Measurements from ENCODE around the gene AKR1B1. TPM values are rescaled to one million over a fixed set of nuclear protein-coding genes. Genes with fewer than 3 reads are reported as not detected.

The AKR1B1 gene
- total RNA-seq, 4 donors from 2014 or later = 66.0 to 110 (median 104) TPM

DNA sequence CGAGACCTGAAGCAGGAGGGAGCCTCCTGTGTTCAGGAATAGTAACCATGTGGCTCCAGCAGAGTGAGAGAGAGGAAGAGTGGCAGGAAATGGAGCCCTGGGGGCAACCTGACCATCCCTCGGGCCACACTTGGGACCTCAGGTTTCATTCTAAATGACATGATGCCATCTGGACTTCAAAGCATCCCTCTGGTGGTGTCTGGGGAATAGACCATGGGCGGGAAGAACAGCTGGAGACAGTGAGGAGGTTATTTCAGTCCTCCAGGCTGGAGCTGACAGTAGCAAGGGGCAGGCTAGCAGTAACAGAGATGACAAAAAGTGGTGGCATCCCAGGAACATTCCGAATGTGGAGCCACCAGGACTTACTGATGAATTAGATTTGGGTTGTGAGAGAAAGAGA is 44.8 kb downstream of the AKR1B1 start:
- ATAC-seq (ENCODE audit: low FRiP score) (no peak), DNase-seq (ENCODE audit: low spot score) (no peak)

GRCh38 chr7:134407311-134407710 is 51.6 kb downstream of the AKR1B1 start:
- TF ChIP-seq, protein P1, sequence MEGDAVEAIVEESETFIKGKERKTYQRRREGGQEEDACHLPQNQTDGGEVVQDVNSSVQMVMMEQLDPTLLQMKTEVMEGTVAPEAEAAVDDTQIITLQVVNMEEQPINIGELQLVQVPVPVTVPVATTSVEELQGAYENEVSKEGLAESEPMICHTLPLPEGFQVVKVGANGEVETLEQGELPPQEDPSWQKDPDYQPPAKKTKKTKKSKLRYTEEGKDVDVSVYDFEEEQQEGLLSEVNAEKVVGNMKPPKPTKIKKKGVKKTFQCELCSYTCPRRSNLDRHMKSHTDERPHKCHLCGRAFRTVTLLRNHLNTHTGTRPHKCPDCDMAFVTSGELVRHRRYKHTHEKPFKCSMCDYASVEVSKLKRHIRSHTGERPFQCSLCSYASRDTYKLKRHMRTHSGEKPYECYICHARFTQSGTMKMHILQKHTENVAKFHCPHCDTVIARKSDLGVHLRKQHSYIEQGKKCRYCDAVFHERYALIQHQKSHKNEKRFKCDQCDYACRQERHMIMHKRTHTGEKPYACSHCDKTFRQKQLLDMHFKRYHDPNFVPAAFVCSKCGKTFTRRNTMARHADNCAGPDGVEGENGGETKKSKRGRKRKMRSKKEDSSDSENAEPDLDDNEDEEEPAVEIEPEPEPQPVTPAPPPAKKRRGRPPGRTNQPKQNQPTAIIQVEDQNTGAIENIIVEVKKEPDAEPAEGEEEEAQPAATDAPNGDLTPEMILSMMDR (IDR thresholded peaks at IDR 0.05) = no peak
- ATAC-seq (ENCODE audit: low FRiP score) (no peak), DNase-seq (ENCODE audit: low spot score) (no peak)

More for the DNA sequence above, 44.8 kb downstream of the AKR1B1 start:
- TF ChIP-seq, protein P1 (IDR thresholded peaks at IDR 0.05) = no peak

GRCh38 chr7:134406431-134406830 is 52.5 kb downstream of the AKR1B1 start:
- DNase-seq (ENCODE audit: low spot score) = no peak
- ATAC-seq (ENCODE audit: low FRiP score) = no peak
- TF ChIP-seq, protein P1 (IDR thresholded peaks at IDR 0.05) = no peak

- TF ChIP-seq, protein P1 (IDR thresholded peaks at IDR 0.05) = no peak
- ATAC-seq (ENCODE audit: low FRiP score) (no peak), DNase-seq (ENCODE audit: low spot score) (no peak)
Observed at GRCh38 chr7:134405299-134405698, 53.6 kb downstream of the AKR1B1 start.

DNA sequence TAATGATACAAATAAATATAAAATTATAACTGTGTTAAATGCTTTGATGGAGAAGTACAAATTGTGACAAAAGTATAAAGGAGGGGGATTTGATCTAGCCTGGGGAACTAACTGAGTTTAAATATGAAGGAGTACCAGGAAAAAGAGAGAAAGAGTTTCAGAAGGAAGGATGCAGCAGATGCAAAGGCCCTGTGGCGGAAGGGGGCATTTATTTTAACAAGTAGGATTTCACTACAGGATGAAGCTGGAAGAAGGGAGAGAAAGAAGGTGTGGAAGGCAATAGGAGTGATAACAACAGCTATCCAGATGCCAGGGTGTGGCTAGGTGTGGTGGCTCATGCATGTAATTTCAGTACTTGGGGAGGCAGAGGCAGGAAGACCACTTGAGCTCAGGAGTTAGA is 55.8 kb downstream of the AKR1B1 start:
- no peak for DNase-seq (ENCODE audit: low spot score)
- ATAC-seq (ENCODE audit: low FRiP score) = no peak
- TF ChIP-seq, protein P1 (IDR thresholded peaks at IDR 0.05) = no peak

DNA sequence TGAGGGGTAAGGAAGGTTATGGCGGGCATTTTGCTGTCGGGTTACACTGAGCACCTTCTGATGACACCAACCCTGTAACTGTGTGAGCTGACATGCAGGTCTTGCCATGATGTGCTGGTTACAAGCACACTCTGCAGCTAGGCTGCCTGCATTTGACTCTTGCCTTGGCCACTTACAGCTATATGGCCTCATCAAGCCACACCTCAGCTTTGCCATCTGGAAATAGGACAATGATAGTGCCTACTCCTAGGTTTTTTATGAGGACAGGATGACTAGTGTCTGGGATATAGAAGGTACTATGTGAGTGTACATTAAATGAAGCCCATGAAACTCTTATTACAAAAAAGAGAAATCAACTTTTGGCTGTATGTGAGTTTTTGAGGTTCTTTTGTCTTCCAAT is 58.0 kb downstream of the AKR1B1 start:
- DNase-seq (ENCODE audit: low spot score) (no peak), ATAC-seq (ENCODE audit: low FRiP score) (no peak)
- TF ChIP-seq, protein P1 (IDR thresholded peaks at IDR 0.05) = no peak

GRCh38 chr7:134396031-134396430 is 62.9 kb downstream of the AKR1B1 start:
- ATAC-seq (ENCODE audit: low FRiP score) = no peak
- DNase-seq (ENCODE audit: low spot score) = no peak

More at GRCh38 chr7:134396031-134396430, 62.9 kb downstream of the AKR1B1 start:
- TF ChIP-seq, protein P1 (IDR thresholded peaks at IDR 0.05) = no peak
